GM04504 (cell line): ENCODE measurements around the gene CELF5.
A peak's percentile ranks its signal among the peaks of the same experiment; 100 is the strongest.

Source experiments
- DNase-seq: peaks from one replicate; pipeline ENCODE4 v3.0.0-alpha.2; 2012; ENCODE audit warnings: low read depth

CELF5 gene

DNA sequence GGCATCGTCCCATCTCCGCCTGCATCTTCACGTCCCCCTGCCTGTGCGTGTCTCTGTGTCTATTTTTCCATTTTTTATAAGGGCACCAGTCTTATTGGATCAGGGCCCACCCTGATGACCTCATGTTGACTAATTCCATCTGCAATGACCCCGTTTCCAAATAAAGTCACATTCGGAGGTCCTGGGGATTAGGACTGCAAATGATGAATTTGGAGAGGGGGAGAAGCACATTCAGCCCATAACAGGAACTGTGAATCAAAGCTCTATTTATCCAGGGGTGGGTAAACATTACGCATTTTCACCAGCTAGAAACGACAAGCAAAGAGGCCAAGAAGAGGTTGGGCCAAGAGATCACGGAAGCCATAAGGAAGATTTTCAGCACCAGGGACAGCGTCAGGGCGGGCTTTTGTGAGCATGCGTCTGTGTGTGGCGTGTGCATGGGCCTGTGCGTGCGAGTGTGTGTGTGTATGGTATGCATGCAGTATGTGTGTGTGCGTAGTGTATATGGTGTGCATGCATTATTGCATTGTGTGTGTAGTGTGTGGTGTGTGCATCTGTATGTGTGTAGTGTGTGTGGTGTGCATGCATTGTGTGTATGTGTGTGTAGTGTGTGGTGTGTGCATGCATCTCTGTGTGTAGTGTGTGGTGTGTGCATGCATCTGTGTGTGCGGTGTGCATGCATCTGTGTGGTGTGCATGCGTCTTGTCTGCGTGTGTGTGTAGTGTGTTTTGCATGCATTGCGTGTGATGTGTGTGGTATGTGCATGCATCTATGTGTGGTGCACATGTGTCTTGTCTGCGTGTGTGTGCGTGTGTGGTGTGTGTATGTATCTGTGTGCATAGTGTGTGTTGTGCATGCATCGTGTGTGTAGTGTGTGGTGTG lies 19.6 kb downstream of the CELF5 start:
- peak; percentile 10 for DNase-seq

DNA sequence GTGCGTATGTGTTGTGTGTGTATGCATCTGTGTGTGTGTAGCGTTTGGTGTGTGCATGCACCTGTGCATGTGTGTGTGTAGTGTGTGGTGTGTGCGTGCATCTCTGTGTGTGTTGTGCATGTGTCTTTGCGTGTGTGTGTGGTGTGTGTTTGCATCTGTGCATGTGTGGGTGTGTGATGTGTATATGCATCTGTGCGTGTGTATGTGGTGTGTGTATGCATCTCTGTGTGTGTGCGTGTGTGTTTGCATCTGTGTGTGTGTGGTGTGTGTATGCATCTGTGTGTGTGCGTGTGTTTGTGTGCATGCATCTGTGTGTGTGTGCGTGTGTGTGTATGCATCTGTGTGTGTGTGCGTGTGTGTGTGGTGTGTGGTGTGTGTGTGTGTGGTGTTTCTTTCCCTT lies 20.6 kb downstream of the CELF5 start:
- no peak for DNase-seq

DNA sequence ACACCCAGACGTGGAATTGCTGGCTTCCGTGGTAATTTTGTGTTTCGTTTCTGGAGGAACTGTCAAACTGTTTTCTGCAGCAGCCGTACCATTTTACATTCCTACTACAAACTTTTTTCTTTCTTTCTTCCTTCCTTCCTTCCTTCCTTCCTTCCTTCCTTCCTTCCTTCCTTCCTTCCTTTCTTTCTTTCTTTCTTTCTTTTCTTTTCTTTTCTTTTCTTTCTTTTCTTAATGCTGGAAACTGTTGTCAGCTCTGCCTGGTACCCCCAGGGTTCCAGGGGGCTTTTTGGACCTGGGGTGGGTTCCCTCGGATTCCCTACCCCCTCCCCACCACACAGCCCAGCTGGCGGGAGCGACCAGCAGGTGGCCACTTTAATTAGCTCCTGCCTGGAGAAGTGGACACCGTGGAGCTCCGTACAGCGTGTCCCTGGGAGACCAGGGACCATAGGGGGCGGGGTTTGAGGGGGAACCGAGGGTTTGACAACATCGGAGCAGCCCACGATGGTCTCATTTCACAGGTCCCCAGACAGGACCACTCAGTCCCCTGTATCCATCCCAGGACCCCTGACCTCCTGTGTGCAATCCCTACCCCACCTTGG lies 24.4 kb downstream of the CELF5 start:
- no peak for DNase-seq

DNA sequence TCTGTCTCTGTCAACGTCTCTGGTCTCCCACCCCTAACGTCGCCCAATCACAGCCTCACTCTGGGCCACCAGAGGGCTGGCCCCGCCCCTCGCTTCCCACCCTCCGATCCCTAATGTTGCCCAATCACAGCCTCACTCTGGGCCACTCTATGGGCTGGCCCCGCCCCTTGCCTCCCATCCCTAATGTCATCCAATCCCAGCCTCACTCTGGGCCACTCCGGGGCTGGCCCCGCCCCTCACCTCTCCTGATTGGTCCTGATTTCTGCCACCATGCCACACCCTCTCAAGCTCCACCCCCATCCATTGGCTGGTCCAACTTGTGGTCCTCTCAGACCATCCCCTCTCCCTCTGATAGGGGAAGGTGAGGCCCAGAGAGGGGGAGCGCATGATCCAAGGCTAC lies 24.9 kb downstream of the CELF5 start:
- no peak for DNase-seq

DNA sequence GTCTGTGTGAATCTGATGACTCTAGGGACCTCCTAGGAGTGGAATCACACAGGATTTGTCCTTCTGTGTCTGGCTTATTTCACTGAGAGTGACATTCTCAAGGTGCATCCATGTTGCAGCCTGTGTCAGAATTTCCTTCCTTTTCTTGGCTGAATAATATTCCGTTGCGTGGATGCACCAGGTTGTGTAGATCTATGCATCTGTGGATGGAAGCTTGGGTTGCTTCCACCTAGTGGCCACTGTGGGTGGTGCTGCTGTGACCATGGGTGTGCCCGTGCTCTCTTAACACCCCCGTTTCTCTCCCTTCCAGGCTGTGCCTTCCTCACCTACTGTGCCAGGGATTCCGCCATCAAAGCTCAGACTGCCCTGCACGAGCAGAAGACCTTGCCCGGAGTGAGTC lies 26.2 kb downstream of the CELF5 start:
- no peak for DNase-seq

DNA sequence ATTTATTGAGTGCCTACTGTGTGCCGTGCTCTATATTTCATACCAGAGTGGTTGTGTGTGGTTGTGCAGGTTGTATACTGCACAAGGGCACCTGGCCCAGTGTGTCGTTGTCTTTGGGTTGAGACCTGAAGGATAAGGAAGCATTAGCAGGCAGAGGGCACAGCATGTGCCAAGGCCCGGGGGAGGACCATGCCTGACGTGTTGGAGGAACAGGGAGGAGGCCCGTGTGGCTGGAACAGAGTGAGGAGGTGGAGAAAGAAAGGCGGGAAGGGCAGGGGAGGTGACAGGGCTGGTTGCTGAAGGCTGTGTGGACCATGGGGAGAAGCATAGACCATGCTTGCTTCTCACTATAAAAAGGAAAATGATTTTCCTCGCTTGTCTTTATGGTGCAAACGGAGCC lies 26.8 kb downstream of the CELF5 start:
- no peak for DNase-seq

DNA sequence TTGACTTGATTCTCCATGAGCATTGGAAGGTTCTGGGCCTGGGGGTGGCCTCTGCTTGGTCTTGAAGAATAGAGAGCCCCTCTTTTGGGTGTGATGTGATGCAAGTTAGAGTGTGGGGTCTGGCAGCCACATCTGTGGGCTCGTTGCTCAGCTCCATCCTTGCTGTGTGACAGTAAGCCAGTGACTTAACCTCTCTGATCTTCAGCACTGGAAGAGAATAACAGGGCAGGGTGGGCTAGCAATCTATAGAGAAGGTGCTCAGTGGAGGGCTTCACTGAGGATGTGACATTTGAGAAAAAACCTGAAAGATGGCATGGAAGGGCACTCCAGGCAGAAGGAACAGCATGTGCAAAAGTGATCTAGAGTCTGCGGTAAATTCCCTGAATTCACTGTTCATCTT lies 28.2 kb downstream of the CELF5 start:
- no peak for DNase-seq

DNA sequence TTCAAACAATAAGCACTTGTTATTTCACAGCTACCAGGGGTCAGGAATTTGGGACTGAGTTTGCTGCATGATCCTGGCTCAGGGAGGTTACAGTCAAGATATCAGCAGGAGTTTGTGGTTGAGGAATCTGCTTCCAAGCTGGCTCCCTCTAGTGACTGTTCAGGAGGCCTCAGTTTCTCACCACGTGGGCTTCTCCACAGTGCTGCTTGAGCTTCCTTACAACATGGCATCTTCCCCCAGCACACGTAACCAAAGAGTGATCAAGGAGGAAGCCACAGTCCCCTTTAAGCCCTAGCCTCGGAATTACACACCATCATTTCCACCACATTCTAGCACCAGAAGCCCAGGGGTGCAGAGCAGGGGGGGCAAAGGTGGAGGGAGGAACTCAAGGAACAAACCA lies 28.8 kb downstream of the CELF5 start:
- no peak for DNase-seq

DNA sequence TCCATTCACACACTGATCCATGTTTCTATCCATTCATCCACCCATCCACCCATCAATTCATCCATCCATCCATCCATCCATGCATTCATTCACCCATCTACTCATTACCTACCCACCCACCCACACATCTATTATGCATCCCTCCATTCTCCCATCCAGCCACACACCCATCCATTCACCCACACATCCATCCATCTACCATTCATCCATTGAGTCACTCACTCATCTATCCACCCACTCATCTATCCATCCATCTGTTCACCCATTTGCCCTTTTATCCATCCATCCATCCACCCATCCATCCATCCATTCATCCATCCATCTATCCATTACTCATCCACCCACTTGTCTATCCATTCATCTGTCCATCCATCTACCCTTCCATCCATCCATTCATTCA lies 30.1 kb downstream of the CELF5 start:
- no peak for DNase-seq

DNA sequence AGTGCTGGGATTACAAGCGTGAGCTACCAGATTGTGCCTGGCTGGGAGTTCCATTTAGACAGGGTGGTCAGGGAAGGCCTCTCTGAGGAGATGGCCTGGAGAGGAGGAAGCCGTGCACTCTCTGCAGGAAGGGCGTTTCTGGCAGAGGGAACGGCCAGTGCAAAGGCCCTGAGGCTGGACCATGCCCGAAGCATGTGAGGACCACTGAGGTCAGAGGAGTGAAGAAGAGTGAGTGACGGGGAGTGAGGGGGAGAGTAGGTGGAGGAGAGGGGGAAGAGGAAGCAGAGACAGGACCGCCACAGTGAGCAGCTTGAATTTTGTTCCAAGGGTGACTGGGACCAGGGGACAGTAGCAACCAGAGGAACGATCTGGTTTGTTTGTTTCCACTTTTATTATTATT lies 32.6 kb downstream of the CELF5 start:
- no peak for DNase-seq

DNA sequence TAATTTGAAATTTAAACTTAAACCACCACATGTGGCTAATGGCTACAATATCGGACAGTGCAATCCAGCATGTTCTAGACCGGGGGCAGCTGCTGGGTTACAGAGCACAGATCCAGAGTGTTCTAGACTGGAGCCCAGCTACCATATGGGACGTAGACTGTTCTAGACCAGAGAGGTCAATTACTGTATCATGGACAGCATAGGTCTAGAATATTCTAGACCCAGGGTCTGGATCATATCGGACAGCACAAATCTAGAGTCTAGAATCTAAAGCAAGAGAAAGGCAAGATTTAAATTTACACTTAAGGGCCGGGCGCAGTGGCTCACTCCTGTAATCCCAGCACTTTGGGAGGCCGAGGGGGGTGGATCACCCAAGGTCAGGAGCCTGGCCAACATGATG lies 37.9 kb downstream of the CELF5 start:
- no peak for DNase-seq

DNA sequence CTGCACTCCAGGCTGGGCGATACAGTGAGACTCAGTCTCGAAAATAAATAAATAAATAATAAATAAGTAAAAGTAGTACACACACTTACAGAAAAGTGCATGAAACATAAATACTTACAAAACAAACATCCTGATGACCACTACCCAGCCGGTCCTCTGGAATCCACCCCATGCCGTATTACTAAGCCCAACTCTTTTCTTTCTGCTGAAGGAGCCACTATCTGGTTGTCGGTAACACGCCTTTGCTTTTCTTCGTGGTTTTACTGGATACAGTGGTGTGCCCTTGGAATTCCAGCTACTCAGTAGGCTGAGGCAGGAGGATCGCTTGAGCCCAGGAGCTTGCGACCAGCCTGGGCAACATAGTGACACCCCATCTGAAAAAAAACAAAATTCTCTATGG lies 39.4 kb downstream of the CELF5 start:
- DNase-seq = no peak

DNA sequence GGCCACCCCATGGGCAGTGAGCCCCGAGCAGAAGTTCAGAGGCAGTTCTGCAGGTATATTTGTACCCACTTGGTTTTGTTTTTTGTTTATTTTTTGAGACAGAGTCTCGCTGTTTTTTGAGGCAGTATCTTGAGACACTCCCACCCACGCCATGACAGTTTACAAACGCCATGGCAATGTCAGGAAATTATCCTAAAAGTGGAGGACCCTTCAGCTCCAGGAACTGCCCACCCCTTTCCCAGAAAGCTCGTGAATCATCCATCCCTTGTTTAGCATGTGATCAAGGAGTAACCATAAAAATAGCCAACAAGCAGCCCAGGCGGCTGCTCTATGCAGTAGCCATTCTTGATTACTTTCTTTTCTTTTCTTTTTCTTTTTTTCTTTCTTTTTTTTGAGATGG lies 41.0 kb downstream of the CELF5 start:
- no peak for DNase-seq

DNA sequence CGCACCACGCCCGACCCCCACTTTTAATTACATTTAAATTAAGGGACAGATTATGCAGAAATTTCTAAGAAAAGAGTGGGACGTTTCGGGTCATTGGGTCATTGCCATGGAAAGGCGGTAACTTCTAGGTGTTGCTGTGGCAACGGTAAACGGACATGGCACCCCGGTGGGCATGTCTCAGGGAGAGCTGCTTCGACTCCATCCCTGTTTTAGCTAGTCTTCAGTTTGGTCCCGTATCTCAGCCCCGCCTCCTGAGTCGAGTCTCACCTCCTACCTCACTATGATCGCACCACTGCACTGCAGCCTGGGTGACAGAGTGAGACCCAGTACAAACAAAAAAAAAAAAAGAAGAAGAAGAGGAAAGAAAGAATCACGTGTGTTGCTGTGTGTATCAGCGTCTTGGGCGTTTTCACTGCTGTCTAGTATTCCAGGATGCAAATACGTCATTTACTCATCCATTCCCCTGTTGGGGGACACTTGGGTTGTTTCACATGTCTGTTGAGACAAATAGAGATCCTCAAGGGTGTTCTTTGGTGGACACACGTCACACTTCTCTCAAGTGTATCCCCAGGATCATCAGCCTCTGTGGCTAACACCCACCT lies 41.7 kb downstream of the CELF5 start:
- DNase-seq = no peak

DNA sequence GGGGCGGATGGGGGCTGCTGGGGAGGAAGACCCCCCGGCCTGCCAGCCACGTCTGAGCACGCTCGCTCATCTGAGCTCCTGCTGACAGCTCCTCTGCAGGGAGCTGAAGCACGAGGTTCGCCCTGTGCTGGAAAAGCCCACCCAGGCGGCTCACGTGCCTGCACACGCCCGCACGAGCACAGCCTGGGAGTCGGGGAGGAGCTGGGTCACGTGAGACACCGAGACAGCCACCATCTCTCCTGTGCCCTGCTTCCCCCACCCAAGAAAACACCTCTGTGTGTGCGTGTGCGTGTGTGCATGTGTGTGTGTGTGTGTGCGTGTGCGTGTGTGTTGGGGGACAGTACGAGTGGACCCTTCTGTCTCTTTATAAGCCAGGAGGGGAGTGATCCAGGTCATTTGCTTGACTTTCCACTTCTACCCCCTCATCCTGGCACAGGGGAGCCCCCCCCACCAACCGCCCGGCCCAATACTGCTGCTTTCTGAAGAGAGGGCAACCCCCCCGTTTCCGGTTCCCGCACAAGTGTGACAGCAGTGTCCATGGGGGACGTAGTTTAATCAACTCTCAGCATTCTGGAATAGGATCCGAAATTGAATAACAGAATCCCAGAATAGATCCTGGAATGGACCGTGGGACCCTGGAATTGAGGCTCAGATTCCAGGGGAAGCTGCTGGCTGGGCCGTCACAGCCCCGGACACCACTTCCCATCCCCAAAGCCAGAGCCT lies 42.5 kb downstream of the CELF5 start:
- no peak for DNase-seq

DNA sequence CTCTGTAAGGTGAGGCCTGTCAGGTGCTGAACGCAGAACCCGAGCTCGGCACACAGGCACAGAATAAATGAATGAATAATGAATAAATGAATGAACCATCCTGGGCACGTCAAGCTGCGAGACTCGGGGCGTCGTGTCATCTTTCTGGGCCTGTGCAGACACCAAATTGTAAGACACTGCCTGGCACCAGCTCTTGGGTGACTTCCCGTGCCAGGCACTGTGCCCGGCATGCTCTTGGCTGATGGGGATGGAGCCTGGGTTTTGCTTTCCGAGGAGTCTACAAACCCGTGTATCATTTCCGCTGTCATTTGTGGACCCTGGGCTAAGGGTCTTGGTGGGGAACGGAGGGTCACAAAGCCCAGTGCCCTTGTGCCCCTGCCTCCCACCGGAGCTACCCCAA lies 43.9 kb downstream of the CELF5 start:
- no peak for DNase-seq

DNA sequence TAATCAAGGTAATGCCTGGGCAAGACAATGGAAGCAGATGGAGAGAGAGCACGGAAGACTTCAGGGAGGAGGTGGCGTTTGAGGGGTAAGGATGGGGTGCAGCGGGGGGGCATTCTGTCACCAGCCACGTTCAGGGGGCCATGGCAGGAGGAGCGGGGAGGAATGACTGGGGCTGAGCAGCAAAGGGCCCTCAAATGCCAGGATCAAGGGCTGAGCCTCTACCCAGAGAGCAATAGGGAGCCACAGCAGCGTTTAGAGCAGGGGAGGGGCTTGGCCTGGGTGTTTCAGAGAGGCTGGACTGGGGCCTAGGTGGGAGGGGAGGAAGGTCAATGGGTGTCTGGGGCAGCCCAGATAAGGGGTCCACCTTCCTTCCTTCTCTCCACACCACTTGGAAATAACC lies 44.3 kb downstream of the CELF5 start:
- no peak for DNase-seq

DNA sequence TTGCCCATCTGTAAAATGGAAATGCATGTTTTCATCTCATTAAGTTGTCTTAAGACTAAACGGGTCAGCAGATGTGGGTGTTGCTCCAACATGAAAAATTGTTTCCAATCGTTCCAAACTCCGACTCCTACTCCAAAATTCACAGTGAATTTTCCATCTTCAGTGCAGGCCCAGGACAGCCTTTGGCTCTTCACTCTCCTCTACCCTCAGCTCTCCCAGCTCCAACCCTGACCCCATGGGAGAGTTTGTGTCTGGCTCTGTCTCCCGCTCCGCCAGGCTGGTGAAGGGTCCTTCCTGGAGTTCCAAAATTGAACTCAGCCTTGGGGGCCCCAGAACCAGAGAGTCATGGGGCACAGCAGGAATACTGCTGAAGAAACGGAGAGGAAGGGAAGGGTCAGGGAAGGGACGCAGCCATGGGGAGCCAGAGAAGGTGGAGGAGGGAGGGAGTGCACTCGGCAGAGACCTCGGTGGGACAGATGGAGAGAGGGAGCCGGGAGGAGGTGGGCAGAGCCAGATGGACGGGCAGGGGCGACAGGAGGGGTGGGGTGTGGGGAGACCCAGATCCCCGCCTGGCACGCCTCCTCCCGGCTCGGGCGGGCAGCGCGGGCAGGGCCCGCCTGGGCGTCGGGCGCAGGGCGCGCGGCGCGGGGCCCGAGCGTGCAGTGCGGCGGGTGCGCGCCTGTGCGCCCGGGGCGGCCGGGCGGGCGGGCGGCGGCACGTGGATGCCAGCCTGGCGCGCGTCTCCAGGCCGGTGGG lies 45.6 kb downstream of the CELF5 start:
- no peak for DNase-seq

DNA sequence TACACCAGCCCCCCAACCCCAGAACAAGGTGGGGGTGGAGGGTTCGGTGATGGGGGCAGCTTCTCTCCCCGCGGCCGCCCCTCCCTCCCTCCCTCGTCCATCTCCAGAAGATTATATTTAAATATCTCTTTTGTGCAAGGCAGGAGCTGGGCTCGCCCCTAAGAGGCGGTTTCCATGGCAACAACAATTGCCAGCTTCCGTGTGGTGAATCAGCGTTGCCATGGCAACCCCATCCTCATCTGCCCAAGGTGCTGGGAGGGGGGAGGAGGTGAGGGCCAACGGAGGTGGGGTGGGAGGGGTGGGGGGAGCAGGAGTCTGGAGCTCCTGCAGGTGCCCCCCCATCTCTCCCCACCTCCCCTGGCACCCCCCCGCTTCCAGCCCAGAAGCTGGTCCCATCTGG lies 46.4 kb downstream of the CELF5 start:
- peak; percentile 17 for DNase-seq

DNA sequence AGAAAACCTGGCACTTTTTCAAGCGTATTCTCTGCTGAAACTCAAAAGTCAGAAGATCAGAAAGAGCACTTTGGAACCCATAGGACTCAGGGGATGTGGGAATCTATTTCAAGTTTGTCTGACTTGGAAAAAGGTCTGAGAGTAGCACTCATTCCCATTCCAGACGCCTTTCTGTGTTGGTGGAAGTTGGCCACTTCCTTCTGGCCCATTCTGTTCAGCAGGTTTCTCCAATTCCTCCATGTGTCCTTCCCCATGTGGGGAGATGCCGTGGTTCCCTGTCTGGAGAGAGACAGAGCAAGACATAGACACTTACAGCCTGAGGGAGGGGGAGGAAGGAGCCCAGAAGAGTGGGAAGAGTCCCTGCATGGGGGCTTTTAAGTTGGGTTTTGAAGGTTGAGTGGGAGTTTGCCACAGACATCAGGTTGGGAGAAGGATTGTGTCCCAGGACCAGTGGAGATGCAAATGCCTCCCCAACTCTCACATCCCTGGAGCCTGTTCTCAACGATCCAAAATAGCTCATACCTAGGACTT lies 48.0 kb downstream of the CELF5 start:
- DNase-seq = no peak

DNA sequence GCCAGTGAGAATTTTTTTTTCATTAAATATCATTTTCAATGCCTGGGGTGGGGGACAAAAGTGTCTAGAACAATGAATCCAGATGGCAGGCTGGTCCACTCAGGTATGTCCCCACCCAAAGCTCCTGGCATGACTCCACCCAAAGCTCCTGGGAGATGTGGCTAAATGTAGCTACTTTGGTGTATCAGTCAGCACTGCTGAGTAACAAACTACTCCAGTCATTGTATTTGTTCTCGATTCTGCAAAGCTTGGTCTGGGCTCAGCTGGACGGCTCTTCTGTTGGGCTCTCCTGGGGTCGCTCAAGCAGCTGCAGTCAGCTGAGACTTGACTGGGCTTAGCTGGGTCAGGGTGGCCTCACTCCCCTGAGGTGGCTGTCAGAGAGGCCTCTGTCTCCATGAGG lies 48.5 kb downstream of the CELF5 start:
- no peak for DNase-seq
